Measurements from ENCODE around the gene KCNIP4.

DNA sequence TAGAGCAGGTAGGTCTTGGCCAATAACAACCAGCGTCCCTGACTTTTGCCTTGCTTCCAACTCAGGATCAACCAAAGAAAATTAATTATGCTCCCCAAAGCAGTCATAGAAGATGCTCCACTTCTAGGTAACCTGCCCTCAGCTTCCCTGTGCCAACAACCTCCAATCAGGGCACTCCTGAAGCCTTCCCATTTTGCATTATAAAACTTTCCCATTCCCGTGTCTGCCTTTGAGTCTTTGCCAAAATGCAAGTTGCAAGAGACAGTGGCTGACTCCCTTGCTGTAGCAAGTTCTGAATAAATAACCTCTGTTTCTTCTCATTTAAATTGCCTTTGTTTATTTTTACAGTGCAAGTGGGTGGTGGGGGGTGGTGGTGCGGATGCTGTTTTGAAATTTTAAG lies 830.3 kb downstream of the KCNIP4 start:
- TF ChIP-seq POLR2A (IDR thresholded peaks at IDR 0.05) (no peak), EP300 (IDR thresholded peaks at IDR 0.05) (no peak)
- TF ChIP-seq, protein P1, sequence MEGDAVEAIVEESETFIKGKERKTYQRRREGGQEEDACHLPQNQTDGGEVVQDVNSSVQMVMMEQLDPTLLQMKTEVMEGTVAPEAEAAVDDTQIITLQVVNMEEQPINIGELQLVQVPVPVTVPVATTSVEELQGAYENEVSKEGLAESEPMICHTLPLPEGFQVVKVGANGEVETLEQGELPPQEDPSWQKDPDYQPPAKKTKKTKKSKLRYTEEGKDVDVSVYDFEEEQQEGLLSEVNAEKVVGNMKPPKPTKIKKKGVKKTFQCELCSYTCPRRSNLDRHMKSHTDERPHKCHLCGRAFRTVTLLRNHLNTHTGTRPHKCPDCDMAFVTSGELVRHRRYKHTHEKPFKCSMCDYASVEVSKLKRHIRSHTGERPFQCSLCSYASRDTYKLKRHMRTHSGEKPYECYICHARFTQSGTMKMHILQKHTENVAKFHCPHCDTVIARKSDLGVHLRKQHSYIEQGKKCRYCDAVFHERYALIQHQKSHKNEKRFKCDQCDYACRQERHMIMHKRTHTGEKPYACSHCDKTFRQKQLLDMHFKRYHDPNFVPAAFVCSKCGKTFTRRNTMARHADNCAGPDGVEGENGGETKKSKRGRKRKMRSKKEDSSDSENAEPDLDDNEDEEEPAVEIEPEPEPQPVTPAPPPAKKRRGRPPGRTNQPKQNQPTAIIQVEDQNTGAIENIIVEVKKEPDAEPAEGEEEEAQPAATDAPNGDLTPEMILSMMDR (IDR thresholded peaks at IDR 0.05) = no peak

All from tibial nerve (tissue), 4 donors.